ENCODE measurements around the gene EMP2.

GRCh38 chr16:10502776-10503175, 77.6 kb downstream of the EMP2 start:
- TF ChIP-seq CTCF (IDR thresholded peaks at IDR 0.05) (no peak), POLR2AphosphoS5 (IDR thresholded peaks at IDR 0.05) (no peak), POLR2A (IDR thresholded peaks at IDR 0.05) (no peak)
